ENCODE results near the gene PHF19. TPM values are rescaled to one million over a fixed set of nuclear protein-coding genes. Genes with fewer than 3 reads are reported as not detected.

The PHF19 gene
- total and polyA plus RNA-seq, 10 of the 15 experiments (the other 5 are each of a cell fraction or from before 2014, with no cell fraction given): 26.0 to 133 (median 87.7) TPM

DNA sequence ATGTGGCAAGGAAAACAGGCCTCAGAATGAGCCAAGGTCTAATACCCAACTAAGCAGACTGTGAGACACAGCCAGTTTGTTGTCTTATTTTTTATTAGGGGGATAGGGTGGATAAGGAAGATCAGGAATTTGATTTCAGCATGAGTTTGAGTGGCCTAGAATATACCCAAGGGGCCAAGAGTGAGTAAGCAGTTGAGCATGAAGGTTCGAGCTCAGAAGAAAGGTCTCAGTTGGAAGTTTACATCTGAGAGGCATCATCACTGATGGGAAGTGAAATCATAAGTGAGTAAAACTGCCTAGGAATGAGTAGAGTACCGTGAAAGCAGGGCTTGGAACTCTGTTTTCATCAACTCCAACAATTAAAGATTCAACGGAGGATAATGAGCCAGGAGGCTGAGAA is 46.8 kb downstream of the PHF19 start:
- Histone ChIP-seq H3K36me3 (ENCODE audit: control insufficient read depth in 2 of 2, insufficient read depth in 2 of 2, low read length in 1 of 2) (peaks cover 0 to 23% of the 10 kb centered on the region in 2 experiments; a peak in 2 of 4 replicates), H3K4me3 (no peak overlapping the region), H3K9me3 (replicated peaks; ENCODE audit: control insufficient read depth, insufficient read depth, low read length) (no peaks in the 10 kb centered on the region), H3K27ac (ENCODE audit: control insufficient read depth, insufficient read depth) (no peak overlapping the region), H3K79me2 (ENCODE audit: control insufficient read depth, insufficient read depth, low read length) (no peaks in the 10 kb centered on the region), H3K4me1 (ENCODE audit: control insufficient read depth, insufficient read depth, low read length) (no peaks in the 10 kb centered on the region), H2AFZ (ENCODE audit: control insufficient read depth, low read depth, low read length) (no peak overlapping the region), H3K27me3 (replicated peaks in 1 of 2; ENCODE audit: control insufficient read depth in 2 of 2, insufficient read depth in 2 of 2, low read length in 1 of 2) (no peaks in the 10 kb centered on the region), H3K4me2 (ENCODE audit: control insufficient read depth, insufficient read depth) (no peak overlapping the region), H3K9ac (ENCODE audit: control insufficient read depth, insufficient read depth, low read length) (no peak overlapping the region), H4K20me1 (ENCODE audit: control insufficient read depth, insufficient read depth) (no peaks in the 10 kb centered on the region)
- RAD21 ChIA-PET (ENCODE audit: unreplicated experiment): no interaction called here
- 41% methylated on average over 3 of the region's 3 CpGs for WGBS (ENCODE audit: insufficient coverage, insufficient replicate concordance, low lambda C conversion rate, missing lambda C conversion rate)
- no TSS peak for BruUV-seq (replicated peaks)
- TF ChIP-seq TBL1XR1 (IDR thresholded peaks at IDR 0.05; ENCODE audit: low read depth, low read length) (no peak), SUPT20H (IDR thresholded peaks at IDR 0.05; ENCODE audit: borderline replicate concordance, control insufficient read depth, low read depth, low read length) (no peak), MEF2B (IDR thresholded peaks at IDR 0.05; ENCODE audit: partially characterized antibody, poor library complexity, severe bottlenecking) (no peak), KLF5 (IDR thresholded peaks at IDR 0.05; ENCODE audit: partially characterized antibody) (no peak), NFXL1 (IDR thresholded peaks at IDR 0.05; ENCODE audit: borderline replicate concordance) (no peak), RFX5 (IDR thresholded peaks at IDR 0.05; ENCODE audit: low read depth, low read length) (no peak), ZNF274 (IDR thresholded peaks at IDR 0.05; ENCODE audit: insufficient read depth, insufficient read length) (no peak), CBX5 (IDR thresholded peaks at IDR 0.05; ENCODE audit: low read depth) (no peak), BHLHE40 (IDR thresholded peaks at IDR 0.05; ENCODE audit: borderline replicate concordance in 1 of 2, low read depth in 2 of 2, low read length in 1 of 2) (no peak), DPF2 (IDR thresholded peaks at IDR 0.05) (no peak), NR2C2 (IDR thresholded peaks at IDR 0.05; ENCODE audit: borderline replicate concordance, control insufficient read depth, insufficient read length, low read depth) (no peak), MEF2A (IDR thresholded peaks at IDR 0.05; ENCODE audit: insufficient read depth, low read depth, low read length) (no peak), TCF7 (IDR thresholded peaks at IDR 0.05; ENCODE audit: borderline replicate concordance) (no peak)
- TF ChIP-seq, protein P1, sequence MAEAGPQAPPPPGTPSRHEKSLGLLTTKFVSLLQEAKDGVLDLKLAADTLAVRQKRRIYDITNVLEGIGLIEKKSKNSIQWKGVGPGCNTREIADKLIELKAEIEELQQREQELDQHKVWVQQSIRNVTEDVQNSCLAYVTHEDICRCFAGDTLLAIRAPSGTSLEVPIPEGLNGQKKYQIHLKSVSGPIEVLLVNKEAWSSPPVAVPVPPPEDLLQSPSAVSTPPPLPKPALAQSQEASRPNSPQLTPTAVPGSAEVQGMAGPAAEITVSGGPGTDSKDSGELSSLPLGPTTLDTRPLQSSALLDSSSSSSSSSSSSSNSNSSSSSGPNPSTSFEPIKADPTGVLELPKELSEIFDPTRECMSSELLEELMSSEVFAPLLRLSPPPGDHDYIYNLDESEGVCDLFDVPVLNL (IDR thresholded peaks at IDR 0.05; ENCODE audit: low read depth, low read length): no peak
- TF ChIP-seq, protein P2, sequence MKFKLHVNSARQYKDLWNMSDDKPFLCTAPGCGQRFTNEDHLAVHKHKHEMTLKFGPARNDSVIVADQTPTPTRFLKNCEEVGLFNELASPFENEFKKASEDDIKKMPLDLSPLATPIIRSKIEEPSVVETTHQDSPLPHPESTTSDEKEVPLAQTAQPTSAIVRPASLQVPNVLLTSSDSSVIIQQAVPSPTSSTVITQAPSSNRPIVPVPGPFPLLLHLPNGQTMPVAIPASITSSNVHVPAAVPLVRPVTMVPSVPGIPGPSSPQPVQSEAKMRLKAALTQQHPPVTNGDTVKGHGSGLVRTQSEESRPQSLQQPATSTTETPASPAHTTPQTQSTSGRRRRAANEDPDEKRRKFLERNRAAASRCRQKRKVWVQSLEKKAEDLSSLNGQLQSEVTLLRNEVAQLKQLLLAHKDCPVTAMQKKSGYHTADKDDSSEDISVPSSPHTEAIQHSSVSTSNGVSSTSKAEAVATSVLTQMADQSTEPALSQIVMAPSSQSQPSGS (IDR thresholded peaks at IDR 0.05; ENCODE audit: low read length): no peak
- TF ChIP-seq, protein P3, sequence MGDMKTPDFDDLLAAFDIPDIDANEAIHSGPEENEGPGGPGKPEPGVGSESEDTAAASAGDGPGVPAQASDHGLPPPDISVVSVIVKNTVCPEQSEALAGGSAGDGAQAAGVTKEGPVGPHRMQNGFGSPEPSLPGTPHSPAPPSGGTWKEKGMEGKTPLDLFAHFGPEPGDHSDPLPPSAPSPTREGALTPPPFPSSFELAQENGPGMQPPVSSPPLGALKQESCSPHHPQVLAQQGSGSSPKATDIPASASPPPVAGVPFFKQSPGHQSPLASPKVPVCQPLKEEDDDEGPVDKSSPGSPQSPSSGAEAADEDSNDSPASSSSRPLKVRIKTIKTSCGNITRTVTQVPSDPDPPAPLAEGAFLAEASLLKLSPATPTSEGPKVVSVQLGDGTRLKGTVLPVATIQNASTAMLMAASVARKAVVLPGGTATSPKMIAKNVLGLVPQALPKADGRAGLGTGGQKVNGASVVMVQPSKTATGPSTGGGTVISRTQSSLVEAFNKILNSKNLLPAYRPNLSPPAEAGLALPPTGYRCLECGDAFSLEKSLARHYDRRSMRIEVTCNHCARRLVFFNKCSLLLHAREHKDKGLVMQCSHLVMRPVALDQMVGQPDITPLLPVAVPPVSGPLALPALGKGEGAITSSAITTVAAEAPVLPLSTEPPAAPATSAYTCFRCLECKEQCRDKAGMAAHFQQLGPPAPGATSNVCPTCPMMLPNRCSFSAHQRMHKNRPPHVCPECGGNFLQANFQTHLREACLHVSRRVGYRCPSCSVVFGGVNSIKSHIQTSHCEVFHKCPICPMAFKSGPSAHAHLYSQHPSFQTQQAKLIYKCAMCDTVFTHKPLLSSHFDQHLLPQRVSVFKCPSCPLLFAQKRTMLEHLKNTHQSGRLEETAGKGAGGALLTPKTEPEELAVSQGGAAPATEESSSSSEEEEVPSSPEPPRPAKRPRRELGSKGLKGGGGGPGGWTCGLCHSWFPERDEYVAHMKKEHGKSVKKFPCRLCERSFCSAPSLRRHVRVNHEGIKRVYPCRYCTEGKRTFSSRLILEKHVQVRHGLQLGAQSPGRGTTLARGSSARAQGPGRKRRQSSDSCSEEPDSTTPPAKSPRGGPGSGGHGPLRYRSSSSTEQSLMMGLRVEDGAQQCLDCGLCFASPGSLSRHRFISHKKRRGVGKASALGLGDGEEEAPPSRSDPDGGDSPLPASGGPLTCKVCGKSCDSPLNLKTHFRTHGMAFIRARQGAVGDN (IDR thresholded peaks at IDR 0.05): no peak
- DNase-seq (ENCODE audit: low read depth, low spot score) (no peak), FAIRE-seq (no peak), ATAC-seq (no peak)
- in situ Hi-C loops (cut with MboI) (no loop called here), intact Hi-C loops (cut with micrococcal nuclease; ENCODE audit: unreplicated experiment) (no loop called here)
- CTCF ChIA-PET: no interaction called here
- SMC1A ChIA-PET (ENCODE audit: uncharacterized antibody, unreplicated experiment): no interaction called here
- POLR2A ChIA-PET: no interaction called here

Measured in GM12878 (cell line).